Measurements from ENCODE around the gene ZNF692.
"Not testable (repeated sequence)": the region's sequence is repeated elsewhere in the genome, so short reads cannot be mapped to it uniquely, and the experiment has no call there.

Gene ZNF692

DNA sequence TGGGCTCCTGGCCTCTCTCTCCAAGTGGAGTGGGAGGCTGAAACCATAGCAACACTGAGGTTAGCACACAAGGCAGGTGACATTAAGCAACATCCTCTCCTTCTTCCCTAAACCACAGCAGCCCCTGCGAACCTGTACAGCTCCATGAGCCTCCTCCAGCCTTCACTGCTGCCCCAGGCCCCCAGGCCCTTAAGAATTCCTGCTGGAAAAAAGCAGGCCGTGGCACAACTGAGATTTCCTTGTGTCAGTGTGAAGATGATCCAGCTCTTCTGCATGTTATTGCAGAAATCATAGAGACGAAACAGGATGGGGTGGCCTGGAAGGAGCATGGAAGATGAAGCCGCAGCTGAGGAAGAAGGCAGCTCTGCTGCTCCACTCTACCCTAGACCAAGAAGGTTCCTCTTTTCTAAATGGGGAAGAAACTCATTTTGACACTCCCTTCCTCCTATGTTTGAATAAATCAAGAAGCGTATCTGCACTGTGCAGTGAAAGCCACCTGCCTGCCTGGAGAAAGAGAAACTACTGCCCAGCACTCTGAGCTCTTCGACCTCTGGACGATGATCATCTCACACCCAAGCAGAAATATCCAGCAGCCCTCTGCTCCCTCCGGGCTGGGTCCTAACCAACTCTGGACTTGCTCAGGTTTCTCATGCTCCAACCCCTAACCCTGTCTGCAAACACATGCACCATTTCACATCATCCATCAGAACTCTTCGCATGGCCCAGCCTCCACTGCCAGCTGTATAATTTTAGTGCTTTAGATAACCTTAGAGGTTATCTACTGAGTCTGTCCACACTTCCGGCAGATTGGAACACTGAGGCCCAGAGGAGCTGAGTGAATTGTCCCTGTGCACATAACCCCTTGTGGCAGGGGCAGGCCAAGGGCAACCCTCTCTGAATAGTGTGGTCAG, 53.9 kb downstream of the ZNF692 start:
- DNase-seq = no peak

DNA sequence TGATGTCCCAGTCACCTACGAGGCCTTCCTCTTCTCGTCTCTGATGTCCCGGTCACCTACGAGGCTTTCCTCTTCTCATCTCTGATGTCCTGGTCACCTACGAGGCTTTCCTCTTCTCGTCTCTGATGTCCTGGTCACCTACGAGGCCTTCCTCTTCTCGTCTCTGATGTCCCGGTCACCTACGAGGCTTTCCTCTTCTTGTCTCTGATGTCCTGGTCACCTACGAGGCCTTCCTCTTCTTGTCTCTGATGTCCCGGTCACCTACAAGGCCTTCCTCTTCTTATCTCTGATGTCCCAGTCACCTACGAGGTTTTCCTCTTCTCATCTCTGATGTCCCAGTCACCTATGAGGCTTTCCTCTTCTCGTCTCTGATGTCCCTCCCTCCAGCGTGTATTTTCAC, 55.4 kb downstream of the ZNF692 start:
- not testable (repeated sequence) for DNase-seq

DNA sequence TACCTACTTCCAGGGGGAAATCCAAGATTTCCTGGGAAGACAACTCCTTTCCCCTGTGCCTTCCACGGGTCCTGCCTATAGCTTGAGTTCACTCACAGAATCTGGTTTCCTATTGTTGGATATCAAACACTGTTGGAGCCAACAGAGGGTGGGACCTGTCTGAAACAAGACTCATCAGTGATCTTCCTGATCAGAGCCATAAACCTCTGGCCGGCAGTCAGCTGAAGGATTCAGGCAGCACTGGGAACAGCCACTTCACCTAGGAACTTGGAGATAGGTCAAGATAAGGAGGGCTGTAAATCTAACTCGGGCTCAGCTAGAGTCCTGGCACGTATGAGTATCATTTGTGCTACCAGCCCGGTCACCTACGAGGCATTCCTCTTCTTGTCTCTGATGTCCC, 56.4 kb downstream of the ZNF692 start:
- DNase-seq = no peak

DNA sequence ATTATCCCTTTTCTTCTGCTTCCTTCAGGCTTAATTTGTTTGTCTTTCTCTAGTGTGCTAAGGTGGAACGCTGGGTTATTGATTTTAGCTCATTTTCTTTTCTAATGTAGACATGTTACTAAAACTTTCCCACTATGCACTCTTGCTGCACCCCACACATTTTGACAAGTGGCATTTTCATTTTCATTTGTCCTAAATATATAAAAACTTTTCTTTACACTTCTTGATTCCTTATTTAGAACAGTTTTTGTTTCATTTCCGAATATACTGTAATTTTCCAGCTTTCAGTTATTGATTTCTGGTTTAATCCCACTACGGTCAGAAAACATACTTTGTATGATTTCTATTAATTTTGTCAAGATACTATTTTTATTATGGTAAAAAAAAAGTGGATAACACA, 58.4 kb downstream of the ZNF692 start:
- DNase-seq = no peak

Data from activated naive CD4-positive, alpha-beta T cell treated with Interleukin-2 at 50 U/mL for 16 hours (primary cell).